Loucy (cell line): Measurements from ENCODE around the gene CACNA1C.

ENCODE experiments used
- H2AFZ ChIP-seq: fragments of 200-600 bp; sonication (generic); 2 replicates; pipeline ENCODE4 v1.6.0; 2016; ENCODE audit warnings: antibody characterized with exemption, mild to moderate bottlenecking, low read length, moderate library complexity
- H3F3A ChIP-seq: fragments of 200-600 bp; 2 replicates; pipeline ENCODE4 v1.6.0; 2016; ENCODE audit warnings: antibody characterized with exemption, low read depth, mild to moderate bottlenecking
- H3K27me3 ChIP-seq: fragments of 200-600 bp; sonication (generic); 2 replicates; pipeline ENCODE4 v1.6.1; 2014; ENCODE audit warnings: low read length, mild to moderate bottlenecking; ENCODE audit not compliant: insufficient read depth, poor library complexity, severe bottlenecking
- H3K36me3 ChIP-seq: fragments of 200-600 bp; sonication (generic); 2 replicates; pipeline ENCODE4 v1.6.1; 2016; ENCODE audit warnings: low read length; ENCODE audit not compliant: insufficient read depth
- H3K4me1 ChIP-seq: fragments of 200-600 bp; sonication (generic); 2 replicates; pipeline ENCODE4 v1.5.1; 2014; ENCODE audit warnings: low read length, mild to moderate bottlenecking; ENCODE audit not compliant: insufficient read depth, poor library complexity, severe bottlenecking
- H3K4me2 ChIP-seq: fragments of 200-600 bp; sonication (generic); 2 replicates; pipeline ENCODE4 v1.6.0; 2014; ENCODE audit warnings: antibody characterized with exemption, low read length, low read depth, mild to moderate bottlenecking; ENCODE audit not compliant: poor library complexity, severe bottlenecking
- H3K4me3 ChIP-seq: fragments of 200-600 bp; sonication (generic); 2 replicates; pipeline ENCODE4 v1.5.1; 2014; ENCODE audit warnings: low read length, mild to moderate bottlenecking, mixed read lengths; ENCODE audit not compliant: poor library complexity, severe bottlenecking
- H3K79me2 ChIP-seq: fragments of 200-600 bp; sonication (generic); 2 replicates; pipeline ENCODE4 v1.6.1; 2014; ENCODE audit warnings: low read length; ENCODE audit not compliant: insufficient read depth
- H3K9ac ChIP-seq: fragments of 200-600 bp; sonication (generic); 2 replicates; pipeline ENCODE4 v1.6.0; 2014; ENCODE audit warnings: mild to moderate bottlenecking, low read depth, low read length, moderate library complexity; ENCODE audit not compliant: poor library complexity, severe bottlenecking
- H3K9me2 ChIP-seq: fragments of 200-600 bp; sonication (generic); replicated peaks from 2 replicates; pipeline ENCODE4 v1.6.1; 2016; ENCODE audit warnings: low read depth, low read length, mixed read lengths
- H3K9me3 ChIP-seq: fragments of 200-600 bp; sonication (generic); 2 replicates; pipeline ENCODE4 v1.6.1; 2014; ENCODE audit warnings: mild to moderate bottlenecking, antibody characterized with exemption, low read length, low read depth; ENCODE audit not compliant: insufficient read depth
- H4K20me1 ChIP-seq: fragments of 200-600 bp; sonication (generic); 2 replicates; pipeline ENCODE4 v1.6.0; 2014; ENCODE audit warnings: antibody characterized with exemption, low read length, mild to moderate bottlenecking; ENCODE audit not compliant: insufficient read depth, poor library complexity, severe bottlenecking
- EZH2phosphoT487 ChIP-seq: fragments of 200-600 bp; IDR thresholded peaks from 2 replicates; pipeline ENCODE4 v1.6.1; 2018; ENCODE audit warnings: antibody characterized with exemption, mild to moderate bottlenecking, moderate library complexity, borderline replicate concordance
- TF ChIP-seq, protein P1 (sequence below): fragments of 200-600 bp; sonication (generic); conservative IDR thresholded peaks from 2 replicates; pipeline ENCODE4 v1.5.1; 2014; ENCODE audit warnings: mild to moderate bottlenecking, antibody characterized with exemption, low read length

CACNA1C gene

DNA sequence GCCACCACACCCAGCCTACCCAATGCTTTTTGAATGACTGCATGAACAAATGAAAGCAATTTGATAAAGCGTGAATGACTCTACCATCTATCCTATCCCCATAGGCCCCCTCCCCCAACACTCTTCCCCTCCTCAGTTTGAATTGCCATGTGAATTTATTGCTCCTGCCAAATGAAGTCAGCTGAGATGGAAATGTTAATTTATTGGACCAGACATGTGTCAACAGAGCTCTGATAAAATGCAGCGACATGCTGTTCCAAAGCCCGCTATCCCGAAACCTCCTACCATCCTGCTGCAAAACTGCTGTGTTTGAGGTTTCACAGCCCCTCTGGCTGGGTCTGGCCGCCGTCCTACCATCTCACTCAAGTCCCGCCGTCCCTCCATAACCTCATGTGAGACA lies 360.5 kb downstream of the CACNA1C start:
- Histone ChIP-seq H3K4me2 (no peak overlapping the region), H4K20me1 (no peaks in the 10 kb centered on the region), H3K9me2 (no peaks in the 10 kb centered on the region), H3K27me3 (no peaks in the 10 kb centered on the region), H3K4me3 (no peak overlapping the region), H3K9me3 (no peaks in the 10 kb centered on the region), H3K36me3 (no peaks in the 10 kb centered on the region), H3K4me1 (no peaks in the 10 kb centered on the region), H3K9ac (no peak overlapping the region), H2AFZ (no peak overlapping the region), H3K79me2 (no peaks in the 10 kb centered on the region), H3F3A (no peaks in the 10 kb centered on the region)
- TF ChIP-seq, protein P1, sequence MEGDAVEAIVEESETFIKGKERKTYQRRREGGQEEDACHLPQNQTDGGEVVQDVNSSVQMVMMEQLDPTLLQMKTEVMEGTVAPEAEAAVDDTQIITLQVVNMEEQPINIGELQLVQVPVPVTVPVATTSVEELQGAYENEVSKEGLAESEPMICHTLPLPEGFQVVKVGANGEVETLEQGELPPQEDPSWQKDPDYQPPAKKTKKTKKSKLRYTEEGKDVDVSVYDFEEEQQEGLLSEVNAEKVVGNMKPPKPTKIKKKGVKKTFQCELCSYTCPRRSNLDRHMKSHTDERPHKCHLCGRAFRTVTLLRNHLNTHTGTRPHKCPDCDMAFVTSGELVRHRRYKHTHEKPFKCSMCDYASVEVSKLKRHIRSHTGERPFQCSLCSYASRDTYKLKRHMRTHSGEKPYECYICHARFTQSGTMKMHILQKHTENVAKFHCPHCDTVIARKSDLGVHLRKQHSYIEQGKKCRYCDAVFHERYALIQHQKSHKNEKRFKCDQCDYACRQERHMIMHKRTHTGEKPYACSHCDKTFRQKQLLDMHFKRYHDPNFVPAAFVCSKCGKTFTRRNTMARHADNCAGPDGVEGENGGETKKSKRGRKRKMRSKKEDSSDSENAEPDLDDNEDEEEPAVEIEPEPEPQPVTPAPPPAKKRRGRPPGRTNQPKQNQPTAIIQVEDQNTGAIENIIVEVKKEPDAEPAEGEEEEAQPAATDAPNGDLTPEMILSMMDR: no peak
- TF ChIP-seq EZH2phosphoT487: no peak

DNA sequence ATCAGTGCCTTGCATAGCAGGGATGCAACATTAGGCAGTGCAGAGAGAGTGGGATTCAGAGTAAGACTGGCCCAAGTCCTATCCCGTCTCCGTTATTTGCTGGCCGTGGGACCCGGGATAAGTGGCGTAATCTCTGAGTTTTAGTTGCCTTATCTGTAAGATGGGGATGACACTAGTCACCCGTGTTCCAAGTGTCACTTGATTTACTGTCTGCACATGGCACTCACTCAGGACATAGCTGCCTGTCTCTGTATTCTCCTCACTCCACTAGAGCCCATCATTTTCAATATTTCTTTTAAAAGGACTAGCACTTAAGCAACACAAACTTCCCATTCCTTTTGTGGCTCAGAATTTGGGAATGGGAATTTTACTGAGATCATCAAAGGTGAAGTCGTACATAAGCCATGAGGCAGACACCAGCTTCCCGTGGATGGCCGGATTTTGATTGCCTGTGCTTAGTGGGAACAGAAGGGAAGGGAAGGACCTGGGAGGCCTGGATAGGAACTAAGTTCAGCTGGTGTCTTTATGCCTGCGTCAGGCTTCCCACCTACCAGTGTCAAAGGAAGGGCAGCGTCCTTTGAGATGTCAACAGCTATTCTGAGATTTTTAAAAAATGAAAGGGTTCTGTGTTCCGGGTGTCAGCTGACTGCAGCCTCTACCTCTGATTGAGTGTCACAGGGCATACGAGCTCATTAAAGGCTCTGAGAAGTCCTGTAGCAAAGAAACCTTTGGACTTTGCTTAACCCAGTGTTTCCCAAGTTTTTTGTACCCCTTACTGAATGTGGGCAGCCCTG lies 361.4 kb downstream of the CACNA1C start:
- Histone ChIP-seq H3K27me3 (no peaks in the 10 kb centered on the region), H3K9me3 (no peaks in the 10 kb centered on the region), H3K36me3 (no peaks in the 10 kb centered on the region), H3K4me2 (no peak overlapping the region), H4K20me1 (no peaks in the 10 kb centered on the region), H3K9me2 (no peaks in the 10 kb centered on the region), H3F3A (no peaks in the 10 kb centered on the region), H3K4me3 (no peak overlapping the region), H3K79me2 (no peaks in the 10 kb centered on the region), H2AFZ (no peak overlapping the region), H3K4me1 (no peaks in the 10 kb centered on the region), H3K9ac (no peak overlapping the region)
- TF ChIP-seq, protein P1: no peak
- no peak for TF ChIP-seq EZH2phosphoT487

DNA sequence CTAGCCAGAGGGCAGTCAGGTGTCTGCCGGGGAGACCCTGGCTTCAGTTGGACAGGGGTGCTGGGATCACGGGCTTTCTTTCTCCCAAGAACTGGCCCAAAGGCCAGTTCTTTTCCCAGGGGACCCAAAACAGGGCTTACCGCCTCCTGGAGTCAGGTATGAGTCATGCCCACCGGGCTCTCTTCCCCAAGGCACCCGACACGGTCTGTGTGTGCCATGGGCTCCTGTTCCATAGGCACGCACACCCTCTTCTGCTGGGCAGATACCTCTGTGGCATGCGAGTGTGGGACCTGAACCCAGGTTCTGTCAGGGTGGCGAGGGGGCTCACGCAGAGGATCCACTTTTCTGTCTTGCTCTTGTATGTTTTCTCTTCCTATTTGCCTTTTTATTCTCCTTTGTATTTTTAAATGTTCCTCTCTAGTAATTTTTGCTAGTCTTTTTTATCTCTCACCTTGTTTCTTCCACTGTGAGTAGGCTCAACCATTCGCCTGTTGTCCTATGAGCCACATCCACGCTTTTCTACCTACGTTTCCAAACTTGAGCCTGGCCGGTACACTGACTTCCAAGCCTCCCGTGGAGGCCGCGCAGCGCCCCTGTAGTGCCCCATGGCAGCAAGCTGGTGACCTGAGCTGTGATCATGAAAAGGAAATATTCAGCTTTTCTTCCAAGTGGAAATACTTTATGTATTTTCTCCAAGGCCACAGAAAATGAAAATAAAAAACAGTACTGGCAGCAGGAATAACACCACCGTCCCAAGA lies 362.2 kb downstream of the CACNA1C start:
- Histone ChIP-seq H3K4me3 (no peak overlapping the region), H3K4me1 (no peaks in the 10 kb centered on the region), H3K36me3 (no peaks in the 10 kb centered on the region), H3K9me3 (no peaks in the 10 kb centered on the region), H3K9ac (no peak overlapping the region), H3K9me2 (no peaks in the 10 kb centered on the region), H4K20me1 (no peaks in the 10 kb centered on the region), H2AFZ (no peak overlapping the region), H3K79me2 (no peaks in the 10 kb centered on the region), H3K4me2 (no peak overlapping the region), H3F3A (no peaks in the 10 kb centered on the region), H3K27me3 (no peaks in the 10 kb centered on the region)
- no peak for TF ChIP-seq EZH2phosphoT487
- TF ChIP-seq, protein P1: no peak
